B cell (primary cell): ENCODE measurements around the gene EXOC6B.

Experiments used
- CTCF ChIP-seq: fragments of 200-600 bp; IDR thresholded peaks from one replicate; pipeline ENCODE4 v1.8.0; 2022; ENCODE audit warnings: antibody characterized with exemption, mild to moderate bottlenecking
- EZH2 ChIP-seq: IDR thresholded peaks from 2 replicates; pipeline ENCODE4 v1.6.1; 2012; ENCODE audit warnings: borderline replicate concordance, low read depth, mild to moderate bottlenecking, moderate library complexity, low read length; ENCODE audit not compliant: insufficient read depth, poor library complexity, severe bottlenecking

DNA sequence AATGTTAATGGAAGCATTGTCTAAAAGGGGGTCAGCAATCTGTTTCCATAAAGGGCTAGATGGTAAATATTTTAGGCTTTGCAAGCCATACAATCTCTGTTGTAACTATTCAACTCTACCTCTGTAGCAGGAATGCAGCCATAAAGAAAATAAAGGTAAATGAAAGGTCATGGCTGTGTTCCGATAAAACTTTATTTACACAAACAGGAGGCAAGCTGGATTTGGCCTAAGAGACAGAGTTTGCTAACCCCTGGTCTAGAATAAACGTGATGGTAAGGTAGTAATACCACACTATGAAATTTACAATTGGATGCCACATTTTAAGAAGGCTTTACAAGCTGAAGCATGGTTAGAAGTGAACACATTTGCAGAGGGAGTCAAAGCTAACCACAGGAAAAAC lies 91.4 kb downstream of the EXOC6B start:
- no peak for TF ChIP-seq CTCF
- no peak for TF ChIP-seq EZH2
